ENCODE measurements around the gene TRIM56. TPM values are rescaled to one million over a fixed set of nuclear protein-coding genes. Genes with fewer than 3 reads are reported as not detected.

TRIM56 gene
- total and polyA plus RNA-seq, 2 of the 4 experiments (the other 2 are of a cell fraction): 3.9 to 5.9 TPM

DNA sequence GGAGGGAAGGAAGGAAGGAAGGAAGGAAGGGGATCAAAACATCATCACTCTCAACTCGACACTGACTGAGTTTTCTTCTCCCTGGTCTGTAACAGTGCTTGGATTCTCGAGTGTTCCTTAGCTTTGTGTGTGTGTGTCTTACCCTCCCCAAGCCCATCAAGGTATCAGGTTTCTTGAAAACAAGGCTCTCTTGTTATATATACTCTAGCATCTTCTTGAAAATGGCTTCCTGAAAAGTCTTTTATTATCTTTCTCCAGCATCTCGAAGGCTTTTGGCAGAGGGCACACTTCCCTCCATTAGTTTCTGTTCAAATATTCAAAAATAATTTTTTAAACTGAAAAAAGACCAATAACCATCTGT lies 55.0 kb downstream of the TRIM56 start (continued):
- TF ChIP-seq, protein P1, sequence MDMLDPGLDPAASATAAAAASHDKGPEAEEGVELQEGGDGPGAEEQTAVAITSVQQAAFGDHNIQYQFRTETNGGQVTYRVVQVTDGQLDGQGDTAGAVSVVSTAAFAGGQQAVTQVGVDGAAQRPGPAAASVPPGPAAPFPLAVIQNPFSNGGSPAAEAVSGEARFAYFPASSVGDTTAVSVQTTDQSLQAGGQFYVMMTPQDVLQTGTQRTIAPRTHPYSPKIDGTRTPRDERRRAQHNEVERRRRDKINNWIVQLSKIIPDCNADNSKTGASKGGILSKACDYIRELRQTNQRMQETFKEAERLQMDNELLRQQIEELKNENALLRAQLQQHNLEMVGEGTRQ (IDR thresholded peaks at IDR 0.05; ENCODE audit: low read depth, low read length): no peak

DNA sequence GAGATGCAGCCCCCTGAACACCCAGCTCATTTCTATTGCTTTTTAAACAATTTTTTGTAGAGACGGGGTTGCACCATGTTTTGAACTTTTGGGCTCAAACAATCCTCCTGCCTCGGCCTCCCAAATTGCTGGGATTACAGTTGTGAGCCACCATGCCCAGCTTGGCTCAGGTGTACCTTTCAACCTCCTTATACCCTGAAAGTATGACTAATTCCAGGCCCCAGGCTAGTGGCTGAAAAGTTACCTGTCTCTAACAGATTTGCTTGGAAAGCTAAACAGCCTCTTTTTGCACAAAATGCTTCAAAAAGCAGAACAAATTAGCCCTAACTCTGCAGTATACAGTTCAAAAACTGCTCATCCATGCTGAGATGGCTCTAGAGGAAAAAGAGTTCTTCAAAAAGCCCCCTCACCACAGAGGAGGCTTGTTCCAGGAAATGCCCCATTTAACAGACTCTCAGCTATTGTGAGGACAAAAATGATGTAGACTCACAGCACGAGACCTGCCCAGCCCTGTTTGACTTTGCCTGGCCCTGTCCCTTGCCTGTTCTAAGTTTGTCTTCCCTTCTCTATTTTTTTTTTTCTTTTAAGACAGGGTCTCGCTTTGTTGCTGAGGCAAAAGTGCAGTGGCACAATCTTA lies 55.6 kb downstream of the TRIM56 start:
- POLR2A ChIA-PET (ENCODE audit: unreplicated experiment): interaction anchor here (1.8 kb wide), 1 partner anchor 56 kb away, joined by 4 read pairs; the partner anchor contains the start of gene TRIM56
- no TSS peak for BruUV-seq (replicated peaks)

More for the DNA sequence above, 55.6 kb downstream of the TRIM56 start:
- no peak overlapping the region for H3K4me3 ChIP-seq (ENCODE audit: insufficient read depth, low read depth, low read length)
- H3K4ac ChIP-seq (ENCODE audit: low read depth, low read length): peak overlapping the region; percentile 60; the same call in 1 of the 2 replicates
- H4K8ac ChIP-seq (ENCODE audit: low read depth in 2 of 2, low read length in 2 of 2): no peak overlapping the region; a peak in 1 of 4 replicates
- no peak overlapping the region for H3K9ac ChIP-seq (ENCODE audit: low read depth, low read length)
- dilution Hi-C loops (cut with HindIII; ENCODE audit: low sequenced_read_pairs, unreplicated experiment): no loop called here
- no peak overlapping the region; the same call in 1 of the 2 replicates for H4K91ac ChIP-seq (ENCODE audit: insufficient read depth, low read depth, low read length)
- 90% methylated on average over 2 of the region's 4 CpGs; no CpG with 5 or more reads in 1 of the 2 experiments for WGBS, 2 experiments (ENCODE audit: extremely low coverage in 2 of 2, insufficient read length in 1 of 2)
- H3K36me3 ChIP-seq (ENCODE audit: control insufficient read depth, insufficient read depth, low read length): peaks cover 14% of the 10 kb centered on the region
- H3K14ac ChIP-seq (replicated peaks; ENCODE audit: low read depth, low read length): no peak overlapping the region
- peaks cover 17% of the 10 kb centered on the region for H4K20me1 ChIP-seq (ENCODE audit: insufficient read depth, low read length)
- no peak for TF ChIP-seq MAFK (IDR thresholded peaks at IDR 0.05; ENCODE audit: low read depth, low read length)
- TF ChIP-seq POLR2A (IDR thresholded peaks at IDR 0.05; ENCODE audit: low read depth, low read length): peak; percentile 81; the same call in 1 of the 2 replicates
- H2BK15ac ChIP-seq (ENCODE audit: low read depth, low read length): peak overlapping the region; percentile 43; the same call in 2 of the 3 replicates
- peaks cover under 1% of the 10 kb centered on the region; the same call in 1 of the 2 replicates for H3K27me3 ChIP-seq (ENCODE audit: control insufficient read depth, insufficient read depth, low read length)
- no peak overlapping the region for H3K56ac ChIP-seq (ENCODE audit: extremely low read depth, insufficient read depth, low read length)
- in situ Hi-C loops (cut with MboI; ENCODE audit: low sequenced_read_pairs): no loop called here
- peak overlapping the region; percentile 17; the same call in 1 of the 2 replicates for H2BK20ac ChIP-seq (ENCODE audit: low read depth, low read length)
- H2AK9ac ChIP-seq (replicated peaks; ENCODE audit: low read depth, low read length, poor library complexity): no peak overlapping the region
- H3K9me1 ChIP-seq (ENCODE audit: insufficient read depth, low read length): peaks cover 5% of the 10 kb centered on the region; the same call in 1 of the 2 replicates
- peak overlapping the region; percentile 57; the same call in 1 of the 2 replicates for H2BK120ac ChIP-seq (ENCODE audit: low read depth, low read length)
- no peaks in the 10 kb centered on the region for H3K9me3 ChIP-seq (ENCODE audit: control insufficient read depth, insufficient read depth, low read length)
- H3K4me2 ChIP-seq (ENCODE audit: low read depth, low read length): no peak overlapping the region
- H3K23ac ChIP-seq (ENCODE audit: low read depth, low read length): no peak overlapping the region
- CTCF ChIA-PET: interaction anchor here (2.1 kb wide), 1 partner anchor 51 kb away, joined by 8 read pairs; no protein-coding TSS in a partner anchor
- DNase-seq: no peak
- intact Hi-C loops (cut with micrococcal nuclease): no loop called here
- H2BK5ac ChIP-seq (ENCODE audit: low read depth, low read length, poor library complexity, severe bottlenecking): peak overlapping the region; percentile 28
- peak overlapping the region; percentile 69; the same call in 1 of the 2 replicates for H2AK5ac ChIP-seq (ENCODE audit: low read depth, low read length)
- H3K79me1 ChIP-seq (ENCODE audit: low read depth in 1 of 2, low read length in 2 of 2): peaks cover 0 to 11% of the 10 kb centered on the region in 2 experiments; a peak in 2 of 4 replicates
- H2AFZ ChIP-seq (replicated peaks; ENCODE audit: low read length, poor library complexity): no peak overlapping the region
- no peak overlapping the region for H3K18ac ChIP-seq (ENCODE audit: low read depth, low read length)
- peaks cover 13% of the 10 kb centered on the region; the same call in 1 of the 2 replicates for H3K4me1 ChIP-seq (ENCODE audit: control insufficient read depth, insufficient read depth, low read length)
- no peak overlapping the region for H3K27ac ChIP-seq (ENCODE audit: insufficient read depth, low read length)
- no peak for ATAC-seq (ENCODE audit: low read depth)
- no peak overlapping the region for H4K5ac ChIP-seq (ENCODE audit: low read depth, low read length)

Other genes with a start within 250 kb of the TRIM56 start
- 3.3 and 4.5 TPM in 2 replicates for gene SLC12A9, start 232.8 kb upstream of the TRIM56 start, total RNA-seq (2012; rRNA removed)
- 16.2 and 17.7 TPM in 2 replicates for gene SLC12A9, start 232.8 kb upstream of the TRIM56 start, polyA plus RNA-seq (2012; rRNA removed)
- gene TRIP6, start 218.1 kb upstream of the TRIM56 start, total RNA-seq (2012; rRNA removed): 36.4 and 39.2 TPM in 2 replicates
- 72.3 and 89.0 TPM in 2 replicates for gene TRIP6, start 218.1 kb upstream of the TRIM56 start, polyA plus RNA-seq (2012; rRNA removed)
- 41.4 and 45.3 TPM in 2 replicates for gene SRRT, start 210.4 kb upstream of the TRIM56 start, total RNA-seq (2012; rRNA removed)
- gene SRRT, start 210.4 kb upstream of the TRIM56 start, polyA plus RNA-seq (2012; rRNA removed): 89.5 and 93.5 TPM in 2 replicates
- gene UFSP1, start 195.8 kb upstream of the TRIM56 start, total RNA-seq (2012; rRNA removed): 0.28 and 0.36 TPM in 2 replicates
- gene UFSP1, start 195.8 kb upstream of the TRIM56 start, polyA plus RNA-seq (2012; rRNA removed): 1.0 TPM in 2 replicates
- not detected in 2 replicates for gene ACHE, start 189.6 kb upstream of the TRIM56 start, total RNA-seq (2012; rRNA removed)
- gene ACHE, start 189.6 kb upstream of the TRIM56 start, polyA plus RNA-seq (2012; rRNA removed): 0.41 and 0.65 TPM in 2 replicates
- gene MUC3A, start 135.9 kb upstream of the TRIM56 start, total RNA-seq (2012; rRNA removed): not detected in 2 replicates
- 0.05 TPM in 1 of 2 replicates, not detected in the other for gene MUC3A, start 135.9 kb upstream of the TRIM56 start, polyA plus RNA-seq (2012; rRNA removed)
- gene MUC12, start 115.9 kb upstream of the TRIM56 start, total RNA-seq (2012; rRNA removed): not detected in 2 replicates
- gene MUC12, start 115.9 kb upstream of the TRIM56 start, polyA plus RNA-seq (2012; rRNA removed): 4.0 and 4.1 TPM in 2 replicates
- not detected in 2 replicates for gene MUC17, start 65.4 kb upstream of the TRIM56 start, total RNA-seq (2012; rRNA removed)
- under 0.01 TPM in 1 of 2 replicates, not detected in the other for gene MUC17, start 65.4 kb upstream of the TRIM56 start, polyA plus RNA-seq (2012; rRNA removed)
- gene SERPINE1, start 41.6 kb downstream of the TRIM56 start, total RNA-seq (2012; rRNA removed): 1,441 and 1,485 TPM in 2 replicates
- gene SERPINE1, start 41.6 kb downstream of the TRIM56 start, polyA plus RNA-seq (2012; rRNA removed): 2,783 and 2,870 TPM in 2 replicates
- gene AP1S1, start 69.0 kb downstream of the TRIM56 start, total RNA-seq (2012; rRNA removed): 233 and 295 TPM in 2 replicates
- gene AP1S1, start 69.0 kb downstream of the TRIM56 start, polyA plus RNA-seq (2012; rRNA removed): 178 and 187 TPM in 2 replicates
- 0.18 and 0.28 TPM in 2 replicates for gene VGF, start 80.1 kb downstream of the TRIM56 start, total RNA-seq (2012; rRNA removed)
- gene VGF, start 80.1 kb downstream of the TRIM56 start, polyA plus RNA-seq (2012; rRNA removed): 0.50 and 0.59 TPM in 2 replicates
- not detected in 2 replicates for gene NAT16, start 94.8 kb downstream of the TRIM56 start, total RNA-seq (2012; rRNA removed)
- 0.03 and 0.05 TPM in 2 replicates for gene NAT16, start 94.8 kb downstream of the TRIM56 start, polyA plus RNA-seq (2012; rRNA removed)
- not detected in 2 replicates for gene MOGAT3, start 115.6 kb downstream of the TRIM56 start, total RNA-seq (2012; rRNA removed)
- gene MOGAT3, start 115.6 kb downstream of the TRIM56 start, polyA plus RNA-seq (2012; rRNA removed): not detected in 2 replicates
- 21.7 and 24.4 TPM in 2 replicates for gene PLOD3, start 132.1 kb downstream of the TRIM56 start, total RNA-seq (2012; rRNA removed)
- 159 and 167 TPM in 2 replicates for gene PLOD3, start 132.1 kb downstream of the TRIM56 start, polyA plus RNA-seq (2012; rRNA removed)
- 31.7 and 34.4 TPM in 2 replicates for gene ZNHIT1, start 132.7 kb downstream of the TRIM56 start, total RNA-seq (2012; rRNA removed)
- 47.1 and 62.9 TPM in 2 replicates for gene ZNHIT1, start 132.7 kb downstream of the TRIM56 start, polyA plus RNA-seq (2012; rRNA removed)
- 0.56 and 0.72 TPM in 2 replicates for gene CLDN15, start 152.3 kb downstream of the TRIM56 start, total RNA-seq (2012; rRNA removed)
- gene CLDN15, start 152.3 kb downstream of the TRIM56 start, polyA plus RNA-seq (2012; rRNA removed): 5.4 and 6.7 TPM in 2 replicates
- 241 and 293 TPM in 2 replicates for gene FIS1, start 159.6 kb downstream of the TRIM56 start, total RNA-seq (2012; rRNA removed)
- gene FIS1, start 159.6 kb downstream of the TRIM56 start, polyA plus RNA-seq (2012; rRNA removed): 470 and 489 TPM in 2 replicates
- gene IFT22, start 236.3 kb downstream of the TRIM56 start, total RNA-seq (2012; rRNA removed): 23.1 and 34.1 TPM in 2 replicates
- gene IFT22, start 236.3 kb downstream of the TRIM56 start, polyA plus RNA-seq (2012; rRNA removed): 27.3 and 29.3 TPM in 2 replicates

Data from IMR-90 (cell line).